Measurements from ENCODE around the gene ROBO1. TPM values are rescaled to one million over a fixed set of nuclear protein-coding genes. Genes with fewer than 3 reads are reported as not detected.

Gene ROBO1
- total RNA-seq, 2 donors from 2014 or later = 7.6 to 19.7 TPM

DNA sequence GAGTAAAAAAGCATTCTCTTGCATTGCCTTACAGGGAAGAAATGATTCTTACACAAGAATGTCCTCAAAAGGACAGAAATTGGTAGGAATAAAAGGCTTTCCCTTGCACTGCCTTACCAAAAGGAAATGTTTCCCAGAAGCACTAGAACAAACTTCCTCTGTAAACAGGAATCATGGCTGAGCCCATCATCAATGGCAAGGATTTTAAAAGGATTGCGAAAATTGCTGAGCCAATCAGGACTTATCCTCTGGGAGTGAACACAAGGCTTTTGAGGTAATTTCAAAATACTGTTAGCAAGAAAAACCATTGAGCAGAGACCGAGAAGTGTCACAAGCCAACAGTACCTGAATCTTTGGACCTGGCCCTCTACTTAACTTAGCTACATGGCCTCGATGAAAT, 897.3 kb downstream of the ROBO1 start:
- no peak for DNase-seq (ENCODE audit: low spot score)
- H3K4me3 ChIP-seq = no peak overlapping the region
- H3K4me1 ChIP-seq = no peaks in the 10 kb centered on the region
- TF ChIP-seq, protein P1, sequence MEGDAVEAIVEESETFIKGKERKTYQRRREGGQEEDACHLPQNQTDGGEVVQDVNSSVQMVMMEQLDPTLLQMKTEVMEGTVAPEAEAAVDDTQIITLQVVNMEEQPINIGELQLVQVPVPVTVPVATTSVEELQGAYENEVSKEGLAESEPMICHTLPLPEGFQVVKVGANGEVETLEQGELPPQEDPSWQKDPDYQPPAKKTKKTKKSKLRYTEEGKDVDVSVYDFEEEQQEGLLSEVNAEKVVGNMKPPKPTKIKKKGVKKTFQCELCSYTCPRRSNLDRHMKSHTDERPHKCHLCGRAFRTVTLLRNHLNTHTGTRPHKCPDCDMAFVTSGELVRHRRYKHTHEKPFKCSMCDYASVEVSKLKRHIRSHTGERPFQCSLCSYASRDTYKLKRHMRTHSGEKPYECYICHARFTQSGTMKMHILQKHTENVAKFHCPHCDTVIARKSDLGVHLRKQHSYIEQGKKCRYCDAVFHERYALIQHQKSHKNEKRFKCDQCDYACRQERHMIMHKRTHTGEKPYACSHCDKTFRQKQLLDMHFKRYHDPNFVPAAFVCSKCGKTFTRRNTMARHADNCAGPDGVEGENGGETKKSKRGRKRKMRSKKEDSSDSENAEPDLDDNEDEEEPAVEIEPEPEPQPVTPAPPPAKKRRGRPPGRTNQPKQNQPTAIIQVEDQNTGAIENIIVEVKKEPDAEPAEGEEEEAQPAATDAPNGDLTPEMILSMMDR (IDR thresholded peaks at IDR 0.05) = no peak
- no peaks in the 10 kb centered on the region for H3K27me3 ChIP-seq
- H3K36me3 ChIP-seq = no peaks in the 10 kb centered on the region
- H3K9me3 ChIP-seq = no peaks in the 10 kb centered on the region
- H3K27ac ChIP-seq = no peak overlapping the region

DNA sequence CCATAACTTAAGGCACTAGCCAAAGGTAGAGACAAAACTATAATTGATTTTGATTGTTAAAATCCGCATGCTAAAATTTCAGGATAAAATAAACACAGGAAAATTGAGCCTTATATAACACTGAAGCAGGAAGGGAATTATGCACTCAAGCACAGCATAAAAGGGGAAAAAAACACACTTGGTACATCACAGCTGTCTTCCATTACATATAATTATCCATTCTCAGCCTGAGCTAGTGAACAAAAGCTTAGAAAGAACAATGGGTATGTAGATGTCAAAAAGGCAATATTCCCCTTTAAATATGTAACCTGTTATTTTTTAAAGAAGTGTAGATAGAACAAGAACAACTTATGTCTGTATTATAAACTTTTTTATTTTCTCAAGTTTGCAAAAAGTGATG, 899.2 kb downstream of the ROBO1 start:
- Histone ChIP-seq H3K27me3 (no peaks in the 10 kb centered on the region), H3K27ac (no peak overlapping the region), H3K36me3 (no peaks in the 10 kb centered on the region), H3K4me3 (no peak overlapping the region), H3K9me3 (no peaks in the 10 kb centered on the region), H3K4me1 (no peaks in the 10 kb centered on the region)
- DNase-seq (ENCODE audit: low spot score) = no peak
- TF ChIP-seq, protein P1 (IDR thresholded peaks at IDR 0.05) = no peak

DNA sequence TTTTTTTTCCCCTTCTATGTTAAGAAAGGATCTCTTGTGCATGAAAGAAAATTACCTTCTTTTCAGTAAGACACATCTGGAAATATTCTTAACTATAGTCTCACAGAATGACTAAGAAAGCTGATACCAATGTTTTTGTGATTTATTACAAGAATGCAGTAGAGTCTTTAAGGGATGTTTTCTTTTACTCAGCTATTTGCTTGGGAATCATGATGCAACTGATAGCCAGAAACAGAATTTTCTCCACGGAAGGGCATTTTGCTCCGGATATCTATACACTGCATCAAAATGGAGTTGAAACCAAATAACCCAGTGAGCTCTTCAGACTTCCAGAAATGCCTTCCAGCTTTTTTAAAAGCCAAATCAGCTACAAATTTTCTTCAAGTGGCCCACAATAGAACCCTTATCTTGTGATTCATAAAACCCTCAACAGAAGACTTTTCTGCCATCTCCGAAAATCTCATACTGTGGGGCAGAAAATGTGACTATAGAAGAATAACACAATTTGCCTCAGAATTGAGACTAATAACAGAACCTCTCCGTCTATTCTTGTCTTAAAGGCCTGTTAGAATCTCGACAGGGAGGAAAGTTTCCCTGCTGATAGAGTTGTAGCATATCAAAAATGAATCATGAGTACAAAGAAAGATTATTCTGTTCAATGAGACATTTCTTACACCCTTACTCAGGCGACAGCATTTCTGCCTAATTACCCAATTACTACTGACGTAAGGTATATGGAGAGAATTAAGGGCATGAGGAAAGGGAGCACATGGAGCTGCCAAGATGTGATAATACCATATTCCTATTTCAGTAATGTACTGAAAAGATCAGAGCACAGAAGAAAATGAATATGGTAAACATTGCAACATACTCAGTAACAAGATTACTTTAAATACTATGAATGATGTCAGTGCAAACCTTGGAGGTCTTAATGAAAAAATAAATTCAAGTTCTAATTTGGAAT, 900.1 kb downstream of the ROBO1 start:
- Histone ChIP-seq H3K9me3 (no peaks in the 10 kb centered on the region), H3K27me3 (no peaks in the 10 kb centered on the region), H3K27ac (no peak overlapping the region), H3K36me3 (no peaks in the 10 kb centered on the region), H3K4me3 (no peak overlapping the region), H3K4me1 (no peaks in the 10 kb centered on the region)
- TF ChIP-seq, protein P1 (IDR thresholded peaks at IDR 0.05) = no peak
- DNase-seq (ENCODE audit: low spot score) = no peak

DNA sequence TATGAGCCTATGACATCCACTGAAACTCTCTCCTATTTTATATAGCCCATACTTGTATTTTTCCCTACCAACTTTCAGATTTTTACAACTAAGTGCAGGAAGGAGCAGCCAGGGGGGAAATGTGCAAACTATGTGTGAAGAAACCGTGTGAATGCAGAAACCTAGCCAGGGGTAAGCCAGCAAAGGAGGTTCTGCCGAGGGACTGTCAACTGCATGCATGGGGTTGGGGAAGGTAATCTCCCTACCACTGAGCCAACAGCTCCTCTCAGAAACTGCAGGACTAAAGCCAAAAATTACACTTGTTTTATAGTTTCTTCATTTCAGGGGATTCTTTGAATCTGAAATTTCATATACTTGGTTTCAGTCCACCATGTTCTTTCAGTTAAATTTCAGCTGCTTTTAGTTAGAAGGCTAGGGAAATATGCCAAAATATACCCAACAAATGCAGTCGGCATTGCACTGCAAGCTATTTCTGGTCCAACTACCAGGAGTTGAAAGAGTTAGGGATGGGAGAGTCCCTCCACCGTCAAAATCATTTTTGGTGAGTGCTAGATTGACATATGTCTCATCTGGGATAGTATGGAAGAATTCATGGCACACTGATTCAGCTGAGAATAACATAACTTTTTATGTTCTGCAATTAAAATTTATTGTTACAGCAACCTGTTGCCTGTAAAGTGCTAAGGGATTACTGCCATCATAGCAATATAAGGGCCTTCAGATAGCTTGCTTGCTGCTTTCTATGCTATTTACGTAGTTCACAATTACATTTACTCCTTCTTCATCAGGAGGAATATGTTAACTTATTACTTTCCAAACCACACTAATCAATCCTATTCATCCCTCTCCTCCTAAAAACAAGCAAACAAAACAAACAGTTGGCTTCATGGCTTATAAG, 904.2 kb downstream of the ROBO1 start:
- Histone ChIP-seq H3K4me3 (no peak overlapping the region), H3K27ac (no peak overlapping the region), H3K27me3 (no peaks in the 10 kb centered on the region), H3K4me1 (no peaks in the 10 kb centered on the region), H3K9me3 (no peaks in the 10 kb centered on the region), H3K36me3 (no peaks in the 10 kb centered on the region)
- TF ChIP-seq, protein P1 (IDR thresholded peaks at IDR 0.05) = no peak
- no peak for DNase-seq (ENCODE audit: low spot score)

DNA sequence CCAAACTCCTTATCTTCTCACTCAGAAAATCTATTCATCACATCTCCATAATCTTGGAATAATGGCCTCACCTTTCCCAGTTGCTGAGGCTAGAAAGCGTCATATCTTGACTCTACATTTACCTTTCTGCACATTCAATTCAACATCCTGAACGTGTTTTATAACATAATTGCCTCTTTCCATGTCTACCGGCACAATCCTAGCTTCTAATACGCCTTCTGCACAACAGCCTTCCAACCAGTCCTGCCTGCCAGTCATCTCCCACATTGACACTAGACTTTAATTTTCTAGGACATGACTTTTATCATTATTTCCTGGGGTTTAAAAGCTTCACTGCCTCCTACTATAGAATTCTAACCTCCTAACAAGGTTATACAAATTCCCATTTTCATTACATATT, 906.6 kb downstream of the ROBO1 start:
- Histone ChIP-seq H3K9me3 (no peaks in the 10 kb centered on the region), H3K27ac (no peak overlapping the region), H3K4me1 (no peaks in the 10 kb centered on the region), H3K27me3 (no peaks in the 10 kb centered on the region), H3K36me3 (no peaks in the 10 kb centered on the region), H3K4me3 (no peak overlapping the region)
- TF ChIP-seq, protein P1 (IDR thresholded peaks at IDR 0.05) = no peak
- DNase-seq (ENCODE audit: low spot score) = no peak

All from right atrium auricular region (tissue), 2 donors.